Transverse colon (tissue), 4 donors: Measurements from ENCODE around the gene CCDC198. TPM values are rescaled to one million over a fixed set of nuclear protein-coding genes. Genes with fewer than 3 reads are reported as not detected.

Source experiments
- DNase-seq: peaks from one replicate; pipeline ENCODE4 v3.0.0-alpha.2; 2019
- H3K27ac ChIP-seq, 4 donors: fragments of 200-600 bp; sonication (generic); 2 replicates each; pipeline ENCODE4 v1.5.1; 2016 to 2018; ENCODE audit warnings: inconsistent platforms in 4 of 4
- H3K27me3 ChIP-seq: fragments of 200-600 bp; sonication (generic); 2 replicates; pipeline ENCODE4 v1.5.1; 2017; ENCODE audit warnings: inconsistent platforms
- H3K36me3 ChIP-seq, 4 donors: fragments of 200-600 bp; sonication (generic); 2 replicates each; pipeline ENCODE4 v1.5.1; 2017 to 2019; ENCODE audit warnings: inconsistent platforms in 4 of 4
- H3K4me1 ChIP-seq, 4 donors: fragments of 200-600 bp; sonication (generic); 2 replicates each; pipeline ENCODE4 v1.5.1; 2017 to 2020; ENCODE audit warnings: inconsistent platforms in 4 of 4
- H3K4me3 ChIP-seq, 4 donors: fragments of 200-600 bp; sonication (generic); 1 replicate in 1 of 4; 2 replicates in 3 of 4; pipeline versions ENCODE4 v1.5.1 to v1.6.1; 2017 to 2019; ENCODE audit warnings: inconsistent platforms in 4 of 4
- H3K9me3 ChIP-seq, 2 donors: fragments of 200-600 bp; sonication (generic); 2 replicates each; pipeline ENCODE4 v1.5.1; 2017 to 2019; ENCODE audit warnings: inconsistent platforms in 2 of 2
- CTCF ChIP-seq, 5 experiments: fragments of 200-600 bp in 3 of 5; fragments of 450-650 bp in 2 of 5; sonication (generic) in 3 of 5; IDR thresholded peaks; 1 replicate in 2 of 5; 2 replicates in 3 of 5; pipeline ENCODE4 v1.5.1; 2016 to 2017; ENCODE audit warnings: antibody characterized with exemption in 5 of 5, inconsistent platforms in 3 of 5, mild to moderate bottlenecking in 2 of 5, moderate library complexity in 1 of 5
- EP300 ChIP-seq: sonication (generic); formaldehyde crosslinking; IDR thresholded peaks from one replicate; pipeline ENCODE4 v1.6.1; 2017; ENCODE audit warnings: antibody characterized with exemption, low read depth
- POLR2A ChIP-seq: fragments of 450-650 bp; IDR thresholded peaks from one replicate; pipeline ENCODE4 v1.6.1; 2016; ENCODE audit warnings: antibody characterized with exemption, mild to moderate bottlenecking, moderate library complexity
- POLR2AphosphoS5 ChIP-seq, 3 donors: sonication (generic); formaldehyde crosslinking; IDR thresholded peaks; one replicate each; pipeline ENCODE4 v1.6.1; 2016; ENCODE audit warnings: antibody characterized with exemption in 3 of 3
- WGBS, 2 donors: methylation state at CpG; one replicate each; pipeline ENCODE4 v1.1.5; 2018; ENCODE audit warnings: low coverage in 1 of 2; 5-methylcytosine and 5-hydroxymethylcytosine counted together
- in situ Hi-C, 4 donors: fragments of 200-750 bp; cut with MboI; loops; one replicate each; pipeline versions ENCODE4 v1.15.0 to v1.15.1; 2017; ENCODE audit warnings: low sequenced_read_pairs in 3 of 4, low pct_ligation_motif_present in 1 of 4, low pct_unique_long_range_greater_than_20kb in 1 of 4
- intact Hi-C: fragments of 100-400 bp; cut with DNase I; formaldehyde crosslinking; loops from one replicate; pipeline ENCODE4 v1.15.1; 2023; ENCODE audit warnings: low total_unique reads
- total RNA-seq, 4 donors: library from RNA; depleted of rRNA; stranded (reverse); fragments of >200 nt; gene quantifications; one replicate each; pipeline ENCODE4 v1.1.0, GENCODE V29; 2016

Gene CCDC198
- total RNA-seq, 4 donors from 2014 or later, result not detected

- H3K4me1 ChIP-seq, result no peaks in the 10 kb centered on the region
- in situ Hi-C loops (loop anchor here (10.0 to 25.0 kb wide), 2 partner anchors 577 to 579 kb away; no protein-coding TSS in a partner anchor), intact Hi-C loops (loop anchor here (10.0 kb wide), 1 partner anchor 589 kb away; no protein-coding TSS in a partner anchor)
- no peak overlapping the region for H3K4me3 ChIP-seq
- H3K27ac ChIP-seq, result no peak overlapping the region
- no peaks in the 10 kb centered on the region for H3K9me3 ChIP-seq
- H3K36me3 ChIP-seq, result no peaks in the 10 kb centered on the region
- no peak for TF ChIP-seq POLR2A
- no peak for TF ChIP-seq CTCF (IDR thresholded peaks at IDR 0.05)
- no peak for TF ChIP-seq POLR2AphosphoS5 (IDR thresholded peaks at IDR 0.05)
- TF ChIP-seq EP300, result no peak
- H3K27me3 ChIP-seq, result no peaks in the 10 kb centered on the region
- DNase-seq, result no peak
These were observed 8.0 kb downstream of the CCDC198 start for GRCh38 chr14:57485635-57486034.

- WGBS, 2 donors, result 39 to 60% methylated on average over 2 to 3 of the region's 3 CpGs
- no peak for DNase-seq
- TF ChIP-seq CTCF (IDR thresholded peaks at IDR 0.05) (no peak), EP300 (no peak), POLR2AphosphoS5 (IDR thresholded peaks at IDR 0.05) (no peak), POLR2A (no peak)
- Histone ChIP-seq H3K4me1 (no peaks in the 10 kb centered on the region), H3K27me3 (no peaks in the 10 kb centered on the region), H3K36me3 (no peaks in the 10 kb centered on the region), H3K4me3 (no peak overlapping the region), H3K27ac (no peak overlapping the region), H3K9me3 (no peaks in the 10 kb centered on the region)
- intact Hi-C loops (loop anchor here (10.0 kb wide), 1 partner anchor 593 kb away; no protein-coding TSS in a partner anchor), in situ Hi-C loops (loop anchor here (10.0 to 25.0 kb wide), 2 partner anchors 580 to 583 kb away; no protein-coding TSS in a partner anchor)
These were observed 11.5 kb downstream of the CCDC198 start for GRCh38 chr14:57482120-57482519.

- in situ Hi-C loops, result loop anchor here (10.0 to 25.0 kb wide), 2 partner anchors 582 to 585 kb away; no protein-coding TSS in a partner anchor
- no peak for DNase-seq
- H3K4me3 ChIP-seq, result no peak overlapping the region
- no peaks in the 10 kb centered on the region for H3K4me1 ChIP-seq
- no peaks in the 10 kb centered on the region for H3K9me3 ChIP-seq
- no peaks in the 10 kb centered on the region for H3K27me3 ChIP-seq
- intact Hi-C loops, result loop anchor here (10.0 kb wide), 1 partner anchor 595 kb away; no protein-coding TSS in a partner anchor
- TF ChIP-seq CTCF (IDR thresholded peaks at IDR 0.05) (no peak), EP300 (no peak), POLR2A (no peak), POLR2AphosphoS5 (IDR thresholded peaks at IDR 0.05) (no peak)
- H3K27ac ChIP-seq, result no peak overlapping the region
- WGBS, 2 donors, result 84 to 89% methylated on average over 1 of the region's 1 CpG
- no peaks in the 10 kb centered on the region for H3K36me3 ChIP-seq
These were observed 13.6 kb downstream of the CCDC198 start for GRCh38 chr14:57480051-57480450.

GRCh38 chr14:57479197-57479596, 14.5 kb downstream of the CCDC198 start:
- H3K27me3 ChIP-seq, result no peaks in the 10 kb centered on the region
- no peaks in the 10 kb centered on the region for H3K36me3 ChIP-seq
- H3K4me3 ChIP-seq, result no peak overlapping the region
- intact Hi-C loops, result no loop called here
- in situ Hi-C loops, result loop anchor here in 1 of 4 donors (25.0 kb wide), 1 partner anchor 583 kb away; no protein-coding TSS in a partner anchor
- H3K4me1 ChIP-seq, result no peaks in the 10 kb centered on the region
- TF ChIP-seq POLR2AphosphoS5 (IDR thresholded peaks at IDR 0.05) (no peak), POLR2A (no peak), EP300 (no peak), CTCF (IDR thresholded peaks at IDR 0.05) (no peak)
- no peaks in the 10 kb centered on the region for H3K9me3 ChIP-seq
- H3K27ac ChIP-seq, result no peak overlapping the region
- no peak for DNase-seq
- 57 to 92% methylated on average over 1 of the region's 1 CpG for WGBS, 2 donors
